ENCODE measurements around the gene MICALL2. TPM values are rescaled to one million over a fixed set of nuclear protein-coding genes. Genes with fewer than 3 reads are reported as not detected.

MICALL2 gene
- polyA plus RNA-seq, 2 of the 4 experiments (the other 2 are of a cell fraction), result 6.1 to 20.6 TPM

- DNase-seq (ENCODE audit: low read depth in 1 of 2, low spot score in 1 of 2) (no peak), FAIRE-seq (no peak), ATAC-seq (no peak)
- Histone ChIP-seq H3K4me1 (no peaks in the 10 kb centered on the region), H3K4me3 (no peak overlapping the region), H3K27ac (no peak overlapping the region), H3K4me2 (no peak overlapping the region), H3K9me3 (no peaks in the 10 kb centered on the region)
- POLR2A ChIA-PET, result no interaction called here
- TF ChIP-seq PHF8 (IDR thresholded peaks at IDR 0.05; ENCODE audit: borderline replicate concordance, low read depth) (no peak), ZSCAN20 (CRISPR knock-in tag; IDR thresholded peaks at IDR 0.05) (no peak), KDM1A (IDR thresholded peaks at IDR 0.05; ENCODE audit: low read depth) (no peak), BHLHE40 (IDR thresholded peaks at IDR 0.05; ENCODE audit: low read depth, low read length) (no peak), CHD2 (IDR thresholded peaks at IDR 0.05; ENCODE audit: low read length, partially characterized antibody) (no peak), JUNB (IDR thresholded peaks at IDR 0.05) (no peak), FOXS1 (CRISPR knock-in tag; IDR thresholded peaks at IDR 0.05) (no peak), CBX8 (IDR thresholded peaks at IDR 0.05) (no peak), POLR2AphosphoS2 (conservative IDR thresholded peaks at IDR 0.05; ENCODE audit: low read length) (no peak), ZC3H11A (IDR thresholded peaks at IDR 0.05) (no peak), MAX (IDR thresholded peaks at IDR 0.05) (no peak), RNF2 (IDR thresholded peaks at IDR 0.05; ENCODE audit: borderline replicate concordance, low read depth) (no peak), HOXB13 (CRISPR knock-in tag; IDR thresholded peaks at IDR 0.05; ENCODE audit: low read depth) (no peak), GATA3 (IDR thresholded peaks at IDR 0.05; ENCODE audit: borderline replicate concordance) (no peak)
- CTCF ChIA-PET, result interaction anchor here (1.1 to 4.2 kb wide), 10 partner anchors 8 to 264 kb away, joined by 3 to 35 read pairs (median 6); no protein-coding TSS in a partner anchor
- 96% methylated on average over 4 of the region's 10 CpGs for WGBS (ENCODE audit: missing lambda C conversion rate)
Observed at GRCh38 chr7:1440620-1441019, 18.6 kb downstream of the MICALL2 start.

- FAIRE-seq (no peak), ATAC-seq (no peak), DNase-seq (ENCODE audit: low read depth in 1 of 2, low spot score in 1 of 2) (no peak)
- no peak overlapping the region for H3K27ac ChIP-seq
- H3K4me3 ChIP-seq, result no peak overlapping the region
- 90% methylated on average over 20 of the region's 31 CpGs for WGBS (ENCODE audit: missing lambda C conversion rate)
- POLR2A ChIA-PET, result interaction anchor here (1.5 kb wide), 1 partner anchor 19 kb away, joined by 6 read pairs; the partner anchor contains the start of gene MICALL2
- TF ChIP-seq HEYL (CRISPR knock-in tag; IDR thresholded peaks at IDR 0.05), result no peak
- TF ChIP-seq RAD21 (conservative IDR thresholded peaks at IDR 0.05 in 1 of 2, IDR thresholded peaks at IDR 0.05 in 1 of 2), result 0 out of 5 replicates have a peak, but pooled peaks of 1 of the 2 experiments have one; percentile 10
- no peaks in the 10 kb centered on the region for H3K9me3 ChIP-seq
- H3K4me1 ChIP-seq, result no peaks in the 10 kb centered on the region
- CTCF ChIA-PET, result interaction anchor here (0.6 to 4.2 kb wide), 7 partner anchors 7 to 539 kb away, joined by 3 to 35 read pairs (median 7); no protein-coding TSS in a partner anchor
- no peak overlapping the region for H3K4me2 ChIP-seq
Observed at GRCh38 chr7:1439373-1440363, 19.6 kb downstream of the MICALL2 start.

- CTCF ChIA-PET, result interaction anchor here (1.2 to 3.4 kb wide), 4 partner anchors 9 to 213 kb away, joined by 4 to 15 read pairs (median 10); no protein-coding TSS in a partner anchor
- ATAC-seq, result no peak
- POLR2A ChIA-PET, result interaction anchor here (1.5 kb wide), 1 partner anchor 20 kb away, joined by 6 read pairs; the partner anchor contains the start of gene MICALL2
- H3K9me3 ChIP-seq, result no peaks in the 10 kb centered on the region
- H3K27ac ChIP-seq, result no peak overlapping the region
- DNase-seq (ENCODE audit: low read depth in 1 of 2, low spot score in 1 of 2), result no peak
- no peak for FAIRE-seq
- no peaks in the 10 kb centered on the region for H3K4me1 ChIP-seq
- H3K4me2 ChIP-seq, result no peak overlapping the region
- no peak overlapping the region for H3K4me3 ChIP-seq
- 95% methylated on average over 15 of the region's 15 CpGs for WGBS (ENCODE audit: missing lambda C conversion rate)
- TF ChIP-seq RARB (CRISPR knock-in tag; IDR thresholded peaks at IDR 0.05) (no peak), REST (IDR thresholded peaks at IDR 0.05) (no peak), EHMT2 (IDR thresholded peaks at IDR 0.05; ENCODE audit: low read depth) (no peak), RAD21 (conservative IDR thresholded peaks at IDR 0.05 in 1 of 2, IDR thresholded peaks at IDR 0.05 in 1 of 2) (no peak), KDM5A (IDR thresholded peaks at IDR 0.05) (no peak), CHD4 (IDR thresholded peaks at IDR 0.05; ENCODE audit: borderline replicate concordance) (no peak), ELK1 (IDR thresholded peaks at IDR 0.05; ENCODE audit: low read depth, low read length) (no peak), EP300 (IDR thresholded peaks at IDR 0.05) (no peak), TP53 (CRISPR knock-in tag; IDR thresholded peaks at IDR 0.05) (no peak), FOSL2 (IDR thresholded peaks at IDR 0.05) (no peak), FOSL2 (CRISPR knock-in tag; IDR thresholded peaks at IDR 0.05) (no peak), CBX8 (IDR thresholded peaks at IDR 0.05) (no peak), JUN (IDR thresholded peaks at IDR 0.05) (no peak), ZC3H11A (IDR thresholded peaks at IDR 0.05) (no peak), RFX5 (IDR thresholded peaks at IDR 0.05) (no peak)
Observed at GRCh38 chr7:1438821-1439220, 20.4 kb downstream of the MICALL2 start.

All from A549 (cell line).